AML-193 (cell line): ENCODE data around the gene HTR3B.
"Not testable (repeated sequence)": the region's sequence is repeated elsewhere in the genome, so short reads cannot be mapped to it uniquely, and the experiment has no call there.

Source experiments
- DNase-seq, 2 experiments: peaks; one replicate each; lab custom pipeline; 2025; lab: John Stamatoyannopoulos, UW

Gene HTR3B

GRCh38 chr11:113904379-113905101 is at the start of gene HTR3B:
TSS of gene HTR3B (plus strand) at chr11:113904796. CDS start at chr11:113904934, 138 bp downstream.
- no peak for DNase-seq

- no peak for DNase-seq
These were observed 48.8 kb upstream of the HTR3B start for GRCh38 chr11:113855803-113856202.

GRCh38 chr11:113856966-113857759 is 47.4 kb upstream of the HTR3B start:
- DNase-seq = no peak

GRCh38 chr11:113859665-113860064 is 44.9 kb upstream of the HTR3B start:
- no peak for DNase-seq

- no peak for DNase-seq
These were observed 42.2 kb upstream of the HTR3B start for GRCh38 chr11:113862435-113862834.

GRCh38 chr11:113864410-113864809 is 40.2 kb upstream of the HTR3B start:
- no peak for DNase-seq

GRCh38 chr11:113865873-113866272 is 38.7 kb upstream of the HTR3B start:
- no peak for DNase-seq

- no peak for DNase-seq
These were observed 36.6 kb upstream of the HTR3B start for GRCh38 chr11:113867843-113868503.

- no peak for DNase-seq
These were observed 33.3 kb upstream of the HTR3B start for GRCh38 chr11:113871336-113871735.

- DNase-seq = no peak
These were observed 31.4 kb upstream of the HTR3B start for GRCh38 chr11:113873236-113873626.

- no peak for DNase-seq
These were observed 30.5 kb upstream of the HTR3B start for GRCh38 chr11:113874096-113874495.

- DNase-seq = peak in 1 of 2 experiments; percentile 30
These were observed 29.9 kb upstream of the HTR3B start for GRCh38 chr11:113874581-113875233.

- peak; percentile 80 to 84 for DNase-seq
These were observed 29.1 kb upstream of the HTR3B start, which contains the start of gene USP28 for GRCh38 chr11:113875234-113876073. TSS of gene USP28 (minus strand) at chr11:113875572. CDS start at chr11:113875501, 71 bp downstream.

- no peak for DNase-seq
These were observed 28.4 kb upstream of the HTR3B start for GRCh38 chr11:113876074-113876797.

GRCh38 chr11:113876798-113877669 is 27.6 kb upstream of the HTR3B start:
- no peak for DNase-seq

- DNase-seq = peak in 1 of 2 experiments; percentile 14
These were observed 26.9 kb upstream of the HTR3B start for GRCh38 chr11:113877670-113878055.

GRCh38 chr11:113879446-113879845 is 25.1 kb upstream of the HTR3B start:
- DNase-seq = not testable (repeated sequence)

GRCh38 chr11:113880971-113881370 is 23.6 kb upstream of the HTR3B start:
- DNase-seq = no peak

GRCh38 chr11:113881856-113882255 is 22.7 kb upstream of the HTR3B start:
- DNase-seq = no peak
